ENCODE data around the gene SLC28A1. TPM values are rescaled to one million over a fixed set of nuclear protein-coding genes. Genes with fewer than 3 reads are reported as not detected.
"Not testable (repeated sequence)": the region's sequence is repeated elsewhere in the genome, so short reads cannot be mapped to it uniquely, and the experiment has no call there.

Gene SLC28A1
- total RNA-seq, 1 donor from 2014 or later: not detected

DNA sequence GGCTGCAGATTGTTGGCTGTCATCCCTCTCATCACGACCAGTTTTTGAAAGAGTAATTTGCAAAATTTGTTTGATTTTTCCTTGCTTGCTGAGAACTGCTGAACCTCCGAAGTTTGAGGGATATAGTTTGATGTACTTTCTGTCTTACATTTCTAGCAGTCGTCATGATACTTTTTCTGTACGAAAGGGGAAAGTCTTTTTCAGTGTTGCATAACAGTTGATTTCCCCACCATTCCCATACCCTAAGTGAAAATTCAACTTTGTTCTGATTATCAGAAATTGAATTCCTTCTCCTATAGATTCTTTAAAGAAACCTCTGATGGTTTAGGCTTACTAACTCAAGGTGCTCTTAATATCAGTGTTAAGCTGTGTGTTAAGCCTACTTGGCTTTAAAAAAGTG, 98.8 kb downstream of the SLC28A1 start:
- DNase-seq (ENCODE audit: low spot score in 2 of 2) (no peak), FAIRE-seq (no peak)

- FAIRE-seq: no peak
Observed at GRCh38 chr15:84983711-84984110, 99.2 kb downstream of the SLC28A1 start.

GRCh38 chr15:84985158-84985557, 100.7 kb downstream of the SLC28A1 start:
- FAIRE-seq (no peak), DNase-seq (ENCODE audit: low spot score in 2 of 2) (no peak)

More at GRCh38 chr15:84983711-84984110, 99.2 kb downstream of the SLC28A1 start:
- no peak for DNase-seq (ENCODE audit: low spot score in 2 of 2)

DNA sequence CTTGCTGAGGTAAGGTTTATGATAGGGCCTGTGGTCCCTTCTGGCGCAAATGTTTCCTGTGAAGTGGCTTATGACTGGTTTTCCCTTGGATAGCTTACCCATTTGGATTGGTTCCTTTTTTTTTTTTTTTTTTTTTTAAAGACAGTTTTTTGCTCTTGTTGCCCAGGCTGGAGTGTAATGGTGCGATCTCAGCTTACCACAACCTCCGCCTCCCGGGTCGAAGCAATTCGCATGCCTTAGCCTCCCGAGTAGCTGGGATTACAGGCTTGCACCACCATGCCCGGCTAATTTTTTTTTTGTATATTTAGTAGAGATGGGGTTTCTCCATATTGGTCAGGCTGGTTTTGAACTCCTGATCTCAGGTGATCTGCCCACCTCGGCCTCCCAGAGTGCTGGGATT, 102.9 kb downstream of the SLC28A1 start:
- DNase-seq (ENCODE audit: low spot score in 2 of 2); FAIRE-seq: not testable (repeated sequence)

GRCh38 chr15:84987949-84988624, 103.6 kb downstream of the SLC28A1 start:
- FAIRE-seq (no peak), DNase-seq (ENCODE audit: low spot score in 2 of 2) (no peak)

DNA sequence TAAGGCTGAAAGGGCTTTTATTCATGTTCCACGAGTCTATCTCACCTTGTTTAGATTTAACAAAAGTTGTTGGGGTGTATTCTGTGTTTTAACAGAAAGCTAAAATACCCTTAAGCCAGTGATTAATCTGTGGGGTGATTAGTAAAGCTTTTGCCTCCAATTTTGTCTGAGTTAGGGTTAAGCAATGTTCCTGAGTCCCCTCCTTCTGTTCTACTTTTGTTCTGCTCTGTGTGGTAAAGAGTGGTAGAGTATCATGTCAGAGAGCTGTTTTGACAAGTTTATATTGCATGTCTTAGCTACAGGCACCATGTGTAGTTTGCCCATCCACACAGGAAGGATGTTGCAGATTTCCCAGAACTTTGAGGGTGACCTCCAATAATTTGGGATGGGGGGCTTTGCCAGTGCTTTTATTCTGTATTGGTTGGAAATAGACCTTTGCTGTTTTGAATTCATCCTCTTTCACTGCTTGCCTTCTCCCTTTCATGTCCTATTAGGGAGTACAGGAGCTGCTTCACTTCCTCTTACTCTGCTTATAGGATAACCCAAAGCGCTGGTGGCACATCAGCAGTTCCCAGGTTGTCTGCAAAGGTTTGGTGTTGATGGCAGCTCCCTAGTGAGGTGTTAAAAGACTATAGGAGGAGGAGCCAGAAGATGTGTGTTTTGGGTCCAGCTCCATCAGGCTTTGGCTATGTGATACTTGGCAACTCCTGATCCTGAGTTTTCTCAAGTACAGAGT, 104.6 kb downstream of the SLC28A1 start:
- FAIRE-seq: no peak
- no peak for DNase-seq (ENCODE audit: low spot score in 2 of 2)

- no peak for FAIRE-seq
- no peak for DNase-seq (ENCODE audit: low spot score in 2 of 2)
Observed at GRCh38 chr15:84990507-84990906, 106.0 kb downstream of the SLC28A1 start.

GRCh38 chr15:84991014-84991712, 106.7 kb downstream of the SLC28A1 start:
- DNase-seq (ENCODE audit: low spot score in 2 of 2): no peak
- FAIRE-seq: no peak

DNA sequence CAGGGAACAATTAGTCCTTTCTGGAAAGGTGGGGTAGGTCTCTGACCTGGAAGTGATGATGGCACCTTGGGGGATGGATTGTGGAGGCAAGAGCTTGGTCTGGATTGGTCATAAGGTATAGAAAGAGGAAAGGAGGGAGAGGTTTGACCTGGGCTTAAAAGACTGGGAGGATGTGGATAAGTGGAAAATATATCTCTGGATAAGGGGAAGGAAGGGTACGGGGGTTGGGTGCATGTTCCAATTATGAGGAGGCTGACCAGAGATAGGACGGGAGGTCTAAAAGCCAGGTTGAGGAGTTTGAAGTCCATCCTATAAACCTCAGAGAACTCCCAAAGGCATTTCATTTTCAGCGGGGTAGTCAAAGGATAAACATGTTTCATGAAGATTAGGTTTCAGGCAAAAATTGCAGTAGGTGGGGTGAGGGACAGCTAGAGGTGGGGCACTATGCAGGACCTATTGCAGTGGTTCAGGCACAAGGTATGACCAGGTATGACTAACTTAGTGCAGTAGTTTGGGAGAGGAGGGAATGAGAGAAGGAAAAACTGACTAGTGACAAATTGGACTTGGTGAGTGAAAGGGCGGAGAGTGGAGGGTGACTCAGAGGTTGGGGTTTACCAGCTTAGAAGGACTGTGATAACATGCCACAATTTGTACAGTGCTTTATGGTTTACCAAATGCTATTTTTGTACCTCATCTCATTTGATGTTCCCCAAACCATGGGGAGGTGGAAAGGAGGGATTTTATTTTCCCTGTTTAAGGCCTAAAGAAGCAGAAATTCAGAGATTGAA, 107.9 kb downstream of the SLC28A1 start:
- FAIRE-seq: no peak
- DNase-seq (ENCODE audit: low spot score in 2 of 2): no peak

Small RNAs within 50 kb of the gene (small RNA-seq; reads per million reads assigned to genes)
- gene RF00402 (not detected), gene RNU6-339P (not detected), gene RNU6-796P (not detected)

Other genes starting within 250 kb of the SLC28A1 start
- 24.9 TPM for gene WDR73, start 230.4 kb upstream of the SLC28A1 start, total RNA-seq
- 2.4 TPM for gene NMB, start 226.5 kb upstream of the SLC28A1 start, total RNA-seq
- gene SEC11A, start 168.5 kb upstream of the SLC28A1 start, total RNA-seq: 79.5 TPM
- gene ZNF592, start 136.1 kb upstream of the SLC28A1 start, total RNA-seq: 4.5 TPM
- 0.82 TPM for gene ALPK3, start 67.3 kb upstream of the SLC28A1 start, total RNA-seq
- 34.6 TPM for gene PDE8A, start 97.2 kb downstream of the SLC28A1 start, total RNA-seq